Measurements from ENCODE around the gene ABR. TPM values are rescaled to one million over a fixed set of nuclear protein-coding genes. Genes with fewer than 3 reads are reported as not detected.

ABR gene
- total RNA-seq, 1 donor from 2014 or later, result 63.6 TPM

DNA sequence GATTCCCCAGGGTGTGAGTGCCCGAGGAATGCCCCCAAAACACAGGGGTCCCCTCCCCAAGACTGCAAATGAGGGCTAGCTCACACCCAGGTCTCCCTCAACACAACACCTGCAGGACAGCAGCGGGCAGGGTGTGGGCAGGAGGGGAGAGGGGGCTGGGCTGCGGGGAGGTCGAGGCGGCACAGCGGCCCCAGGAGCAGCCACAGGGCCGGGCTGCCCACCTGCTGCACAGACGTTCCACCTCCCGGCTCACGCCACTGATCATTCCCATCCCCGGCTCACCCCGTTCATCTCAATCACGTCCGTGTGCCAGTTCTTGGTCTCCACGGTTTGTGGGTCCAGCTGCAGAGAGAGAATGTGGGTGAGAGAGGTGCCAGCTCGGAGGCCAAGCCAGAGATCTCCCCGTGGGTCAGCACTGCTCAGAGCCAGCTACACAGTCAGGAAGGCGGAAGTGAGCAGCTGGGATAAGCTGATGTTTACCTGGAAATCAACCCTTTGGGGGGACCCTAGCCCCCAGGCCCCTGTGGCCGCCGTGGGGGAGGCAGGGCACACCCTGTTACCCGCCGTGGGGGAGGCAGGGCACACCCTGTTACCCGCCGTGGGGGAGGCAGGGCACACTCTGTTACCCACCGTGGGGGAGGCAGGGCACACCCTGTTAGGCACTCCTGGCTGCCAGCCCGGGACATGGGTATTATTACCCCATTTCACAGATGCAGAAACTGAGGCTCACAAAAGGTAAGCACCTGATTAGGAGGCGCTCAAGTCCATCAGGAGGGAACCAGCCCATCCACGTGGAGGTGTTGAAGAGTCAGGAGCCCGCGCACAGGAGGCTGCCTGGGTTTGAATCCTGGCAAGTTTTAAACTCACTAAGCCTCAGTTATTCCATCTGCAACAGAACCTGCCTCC lies 166.7 kb downstream of the ABR start:
- H3K4me1 Mint-ChIP-seq (ENCODE audit: unreplicated experiment), result no peaks in the 10 kb centered on the region
- TF ChIP-seq, protein P1, sequence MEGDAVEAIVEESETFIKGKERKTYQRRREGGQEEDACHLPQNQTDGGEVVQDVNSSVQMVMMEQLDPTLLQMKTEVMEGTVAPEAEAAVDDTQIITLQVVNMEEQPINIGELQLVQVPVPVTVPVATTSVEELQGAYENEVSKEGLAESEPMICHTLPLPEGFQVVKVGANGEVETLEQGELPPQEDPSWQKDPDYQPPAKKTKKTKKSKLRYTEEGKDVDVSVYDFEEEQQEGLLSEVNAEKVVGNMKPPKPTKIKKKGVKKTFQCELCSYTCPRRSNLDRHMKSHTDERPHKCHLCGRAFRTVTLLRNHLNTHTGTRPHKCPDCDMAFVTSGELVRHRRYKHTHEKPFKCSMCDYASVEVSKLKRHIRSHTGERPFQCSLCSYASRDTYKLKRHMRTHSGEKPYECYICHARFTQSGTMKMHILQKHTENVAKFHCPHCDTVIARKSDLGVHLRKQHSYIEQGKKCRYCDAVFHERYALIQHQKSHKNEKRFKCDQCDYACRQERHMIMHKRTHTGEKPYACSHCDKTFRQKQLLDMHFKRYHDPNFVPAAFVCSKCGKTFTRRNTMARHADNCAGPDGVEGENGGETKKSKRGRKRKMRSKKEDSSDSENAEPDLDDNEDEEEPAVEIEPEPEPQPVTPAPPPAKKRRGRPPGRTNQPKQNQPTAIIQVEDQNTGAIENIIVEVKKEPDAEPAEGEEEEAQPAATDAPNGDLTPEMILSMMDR (conservative IDR thresholded peaks at IDR 0.05), result no peak
- no peaks in the 10 kb centered on the region for H3K36me3 Mint-ChIP-seq
- no peak for DNase-seq (ENCODE audit: extremely low spot score, unreplicated experiment)
- no peaks in the 10 kb centered on the region for H3K27me3 Mint-ChIP-seq
- no peak overlapping the region for H3K4me3 Mint-ChIP-seq
- H3K9me3 Mint-ChIP-seq, result no peaks in the 10 kb centered on the region
- no peak overlapping the region for H3K27ac Mint-ChIP-seq

DNA sequence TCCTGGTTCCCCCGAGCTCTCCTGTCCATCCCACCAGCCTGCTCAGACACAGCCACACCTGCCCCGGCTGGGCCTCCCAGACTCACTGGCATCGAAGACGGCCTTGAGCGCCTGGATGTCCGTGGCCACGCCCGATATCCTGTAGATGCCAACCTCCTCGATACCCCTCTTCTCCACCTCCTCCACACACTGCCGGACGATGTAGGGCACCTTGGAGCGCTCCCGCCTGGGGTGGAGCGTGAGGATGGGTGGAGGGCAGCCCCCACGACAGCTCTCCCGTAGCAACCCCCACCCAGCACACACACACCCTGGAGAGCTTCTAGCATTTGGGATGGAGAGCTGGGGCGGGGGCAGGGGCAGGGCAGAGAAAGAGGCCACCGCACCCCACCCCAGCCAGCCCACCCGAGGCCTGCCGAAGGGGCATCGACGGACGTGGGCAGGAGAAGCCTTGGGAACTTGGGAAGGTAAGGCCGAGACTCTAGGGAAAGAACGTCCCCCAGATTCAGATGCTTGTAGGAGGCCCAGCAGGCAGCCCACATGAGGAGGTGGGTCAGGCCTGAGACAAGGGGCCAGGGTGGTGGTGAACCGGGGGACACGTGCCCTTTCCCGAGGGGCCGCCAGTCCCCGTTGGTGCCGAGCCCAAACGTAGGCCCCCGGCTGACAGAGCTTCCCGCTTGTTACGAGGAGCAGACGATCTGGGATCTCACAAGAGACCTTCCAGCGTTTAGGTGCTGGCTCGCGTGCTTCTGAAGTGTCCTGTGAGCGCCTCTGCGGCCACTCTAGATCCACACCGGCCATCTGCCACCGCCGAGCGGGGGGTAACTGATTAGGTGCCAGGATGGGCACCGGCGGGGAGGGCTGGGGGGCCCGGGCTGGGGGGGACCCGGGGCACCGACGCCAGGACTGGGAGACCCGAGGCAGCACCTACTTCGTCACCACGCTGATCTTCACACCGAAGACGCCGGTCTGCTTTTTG lies 167.7 kb downstream of the ABR start:
- Mint-ChIP-seq H3K36me3 (no peaks in the 10 kb centered on the region), H3K27ac (no peak overlapping the region), H3K27me3 (no peaks in the 10 kb centered on the region), H3K9me3 (no peaks in the 10 kb centered on the region), H3K4me1 (ENCODE audit: unreplicated experiment) (no peaks in the 10 kb centered on the region), H3K4me3 (no peak overlapping the region)
- TF ChIP-seq, protein P1 (conservative IDR thresholded peaks at IDR 0.05), result no peak
- DNase-seq (ENCODE audit: extremely low spot score, unreplicated experiment), result no peak

DNA sequence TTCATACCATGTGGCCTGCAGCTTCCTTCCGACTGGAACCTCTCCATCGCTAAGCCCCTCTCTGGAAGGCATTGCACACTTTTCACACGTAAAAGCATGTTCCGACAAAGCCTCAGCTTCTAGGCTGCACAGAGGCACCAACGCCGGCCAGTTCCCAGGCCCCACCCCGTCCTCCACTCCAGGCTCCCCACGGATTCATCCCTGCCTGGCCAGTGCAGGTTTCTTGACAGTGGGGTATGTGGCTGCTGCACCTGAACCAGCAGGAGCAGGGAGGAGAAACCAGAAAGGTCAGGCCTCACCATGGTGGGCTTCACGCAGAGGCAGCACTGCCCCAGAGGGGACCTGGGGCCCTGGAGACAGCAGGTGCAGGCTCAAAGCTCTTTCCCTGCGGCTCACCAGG lies 168.6 kb downstream of the ABR start:
- Mint-ChIP-seq H3K4me3 (no peak overlapping the region), H3K36me3 (no peaks in the 10 kb centered on the region), H3K27ac (no peak overlapping the region), H3K27me3 (no peaks in the 10 kb centered on the region), H3K9me3 (no peaks in the 10 kb centered on the region), H3K4me1 (ENCODE audit: unreplicated experiment) (no peaks in the 10 kb centered on the region)
- TF ChIP-seq, protein P1 (conservative IDR thresholded peaks at IDR 0.05), result no peak
- no peak for DNase-seq (ENCODE audit: extremely low spot score, unreplicated experiment)

DNA sequence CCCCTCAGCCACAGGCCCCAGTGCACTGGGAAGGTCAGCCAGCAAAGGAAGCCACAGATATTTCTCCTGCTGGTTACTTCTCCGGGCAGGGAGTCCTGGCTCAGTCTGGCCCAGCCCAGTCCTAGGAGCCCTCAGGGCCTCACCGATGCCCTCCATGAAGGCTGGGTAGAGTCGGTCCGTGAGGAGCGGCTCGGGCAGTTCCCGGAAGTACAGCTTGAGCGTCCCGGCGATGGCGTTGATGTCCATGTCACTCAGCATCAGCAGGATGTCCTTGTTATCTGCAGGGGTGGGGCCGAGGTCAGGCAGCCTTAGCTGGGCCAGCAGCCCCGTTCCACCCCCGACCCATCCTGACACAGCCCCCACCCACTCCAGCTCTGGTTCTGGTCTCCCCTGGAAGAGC lies 169.2 kb downstream of the ABR start:
- TF ChIP-seq, protein P1 (conservative IDR thresholded peaks at IDR 0.05), result no peak
- no peak for DNase-seq (ENCODE audit: extremely low spot score, unreplicated experiment)
- Mint-ChIP-seq H3K9me3 (no peaks in the 10 kb centered on the region), H3K27me3 (no peaks in the 10 kb centered on the region), H3K4me3 (no peak overlapping the region), H3K27ac (no peak overlapping the region), H3K4me1 (ENCODE audit: unreplicated experiment) (peaks cover 1% of the 10 kb centered on the region), H3K36me3 (no peaks in the 10 kb centered on the region)

DNA sequence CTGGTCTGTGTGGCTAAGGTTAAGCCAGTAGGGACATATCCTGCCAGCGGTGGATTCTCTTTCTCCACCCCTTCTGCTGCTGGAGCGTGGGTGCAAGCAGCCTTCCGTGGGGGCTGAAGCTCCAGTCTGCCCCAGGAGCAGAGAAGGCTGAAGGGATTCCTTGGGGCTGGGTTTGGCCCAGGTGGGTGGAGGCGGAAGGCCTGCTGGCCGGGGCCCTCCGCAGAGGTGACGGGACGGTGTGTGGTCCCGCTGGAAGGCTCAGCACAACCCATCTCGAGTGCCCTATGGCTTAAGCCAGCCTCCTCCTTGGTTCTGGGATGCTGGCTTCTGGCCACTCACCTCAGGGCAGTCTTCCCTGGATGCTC lies 169.7 kb downstream of the ABR start:
- H3K4me1 Mint-ChIP-seq (ENCODE audit: unreplicated experiment), result peaks cover 7% of the 10 kb centered on the region
- no peaks in the 10 kb centered on the region for H3K9me3 Mint-ChIP-seq
- no peak overlapping the region for H3K27ac Mint-ChIP-seq
- TF ChIP-seq, protein P1 (conservative IDR thresholded peaks at IDR 0.05), result no peak
- no peaks in the 10 kb centered on the region for H3K36me3 Mint-ChIP-seq
- no peaks in the 10 kb centered on the region for H3K27me3 Mint-ChIP-seq
- no peak for DNase-seq (ENCODE audit: extremely low spot score, unreplicated experiment)
- H3K4me3 Mint-ChIP-seq, result no peak overlapping the region

All from type B pancreatic cell (in vitro differentiated cells).